ENCODE results near the gene CASZ1.

- TF ChIP-seq CTCF (IDR thresholded peaks at IDR 0.05) (no peak), POLR2A (IDR thresholded peaks at IDR 0.05) (no peak)
Measured at GRCh38 chr1:10734375-10734774, 62.1 kb downstream of the CASZ1 start.

Data from stomach (tissue), 4 donors.